ENCODE results near the gene KCNMA1.

The KCNMA1 gene

GRCh38 chr10:77175631-77176222 lies 461.9 kb downstream of the KCNMA1 start:
- no peak for TF ChIP-seq EGR1 (IDR thresholded peaks at IDR 0.05)
- no peak for TF ChIP-seq YY1 (IDR thresholded peaks at IDR 0.05; ENCODE audit: low read depth)
- no peak for TF ChIP-seq TAF1 (IDR thresholded peaks at IDR 0.05; ENCODE audit: low read depth)
- no peak for TF ChIP-seq TEAD4 (IDR thresholded peaks at IDR 0.05)
- no peak for TF ChIP-seq FOXM1 (IDR thresholded peaks at IDR 0.05; ENCODE audit: borderline replicate concordance, low read depth)
- TF ChIP-seq USF1 (IDR thresholded peaks at IDR 0.05), result no peak
- no peak for TF ChIP-seq NFIC (IDR thresholded peaks at IDR 0.05)
- no peak for TF ChIP-seq ZBTB7A (IDR thresholded peaks at IDR 0.05; ENCODE audit: low read depth)
- no peak for TF ChIP-seq CREB1 (IDR thresholded peaks at IDR 0.05; ENCODE audit: low read depth)
- TF ChIP-seq TCF12 (IDR thresholded peaks at IDR 0.05; ENCODE audit: low read depth), result no peak
- no peak for TF ChIP-seq REST (IDR thresholded peaks at IDR 0.05; ENCODE audit: low read depth)
- TF ChIP-seq RAD21 (IDR thresholded peaks at IDR 0.05; ENCODE audit: low read depth), result no peak
- no peak for TF ChIP-seq MAX (IDR thresholded peaks at IDR 0.05)
- TF ChIP-seq CEBPB (IDR thresholded peaks at IDR 0.05), result no peak
- no peak for TF ChIP-seq EP300 (IDR thresholded peaks at IDR 0.05; ENCODE audit: borderline replicate concordance)

- TF ChIP-seq YY1 (IDR thresholded peaks at IDR 0.05; ENCODE audit: low read depth) (no peak), RAD21 (IDR thresholded peaks at IDR 0.05; ENCODE audit: low read depth) (peak; percentile 95), USF1 (IDR thresholded peaks at IDR 0.05) (no peak)
Observed at GRCh38 chr10:77173615-77174461, 463.8 kb downstream of the KCNMA1 start.

GRCh38 chr10:77172086-77172485 lies 465.5 kb downstream of the KCNMA1 start:
- TF ChIP-seq REST (IDR thresholded peaks at IDR 0.05; ENCODE audit: low read depth) (no peak), USF1 (IDR thresholded peaks at IDR 0.05) (no peak), MAX (IDR thresholded peaks at IDR 0.05) (no peak), EP300 (IDR thresholded peaks at IDR 0.05; ENCODE audit: borderline replicate concordance) (no peak), TAF1 (IDR thresholded peaks at IDR 0.05; ENCODE audit: low read depth) (no peak), EGR1 (IDR thresholded peaks at IDR 0.05) (no peak), CREB1 (IDR thresholded peaks at IDR 0.05; ENCODE audit: low read depth) (no peak), NFIC (IDR thresholded peaks at IDR 0.05) (no peak), FOXM1 (IDR thresholded peaks at IDR 0.05; ENCODE audit: borderline replicate concordance, low read depth) (no peak), CEBPB (IDR thresholded peaks at IDR 0.05) (no peak), TEAD4 (IDR thresholded peaks at IDR 0.05) (no peak), RAD21 (IDR thresholded peaks at IDR 0.05; ENCODE audit: low read depth) (no peak), YY1 (IDR thresholded peaks at IDR 0.05; ENCODE audit: low read depth) (no peak), TCF12 (IDR thresholded peaks at IDR 0.05; ENCODE audit: low read depth) (no peak)

GRCh38 chr10:77168861-77169260 lies 468.7 kb downstream of the KCNMA1 start:
- TF ChIP-seq EGR1 (IDR thresholded peaks at IDR 0.05), result no peak
- no peak for TF ChIP-seq RAD21 (IDR thresholded peaks at IDR 0.05; ENCODE audit: low read depth)
- no peak for TF ChIP-seq TCF12 (IDR thresholded peaks at IDR 0.05; ENCODE audit: low read depth)
- TF ChIP-seq NFIC (IDR thresholded peaks at IDR 0.05), result no peak
- TF ChIP-seq EP300 (IDR thresholded peaks at IDR 0.05; ENCODE audit: borderline replicate concordance), result no peak

GRCh38 chr10:77168161-77168560 lies 469.4 kb downstream of the KCNMA1 start:
- TF ChIP-seq CEBPB (IDR thresholded peaks at IDR 0.05) (no peak), RAD21 (IDR thresholded peaks at IDR 0.05; ENCODE audit: low read depth) (no peak), TCF12 (IDR thresholded peaks at IDR 0.05; ENCODE audit: low read depth) (no peak), CREB1 (IDR thresholded peaks at IDR 0.05; ENCODE audit: low read depth) (no peak), MAX (IDR thresholded peaks at IDR 0.05) (no peak), USF1 (IDR thresholded peaks at IDR 0.05) (no peak), EP300 (IDR thresholded peaks at IDR 0.05; ENCODE audit: borderline replicate concordance) (no peak), FOXM1 (IDR thresholded peaks at IDR 0.05; ENCODE audit: borderline replicate concordance, low read depth) (no peak), TAF1 (IDR thresholded peaks at IDR 0.05; ENCODE audit: low read depth) (no peak), TEAD4 (IDR thresholded peaks at IDR 0.05) (no peak), REST (IDR thresholded peaks at IDR 0.05; ENCODE audit: low read depth) (no peak), NFIC (IDR thresholded peaks at IDR 0.05) (no peak)

All from Ishikawa (cell line).